GM19328 (cell line): Measurements from ENCODE around the gene ASF1B.
A peak's percentile ranks its signal among the peaks of the same experiment; 100 is the strongest.
"Not testable (repeated sequence)": the region's sequence is repeated elsewhere in the genome, so short reads cannot be mapped to it uniquely, and the experiment has no call there.

Source experiments
- ATAC-seq: cut with Tn5 transposase; IDR thresholded peaks from one replicate; pipeline ENCODE4 v1.9.1; 2021; ENCODE audit warnings: mild to moderate bottlenecking, moderate library complexity; ENCODE audit not compliant: unreplicated experiment

The ASF1B gene

DNA sequence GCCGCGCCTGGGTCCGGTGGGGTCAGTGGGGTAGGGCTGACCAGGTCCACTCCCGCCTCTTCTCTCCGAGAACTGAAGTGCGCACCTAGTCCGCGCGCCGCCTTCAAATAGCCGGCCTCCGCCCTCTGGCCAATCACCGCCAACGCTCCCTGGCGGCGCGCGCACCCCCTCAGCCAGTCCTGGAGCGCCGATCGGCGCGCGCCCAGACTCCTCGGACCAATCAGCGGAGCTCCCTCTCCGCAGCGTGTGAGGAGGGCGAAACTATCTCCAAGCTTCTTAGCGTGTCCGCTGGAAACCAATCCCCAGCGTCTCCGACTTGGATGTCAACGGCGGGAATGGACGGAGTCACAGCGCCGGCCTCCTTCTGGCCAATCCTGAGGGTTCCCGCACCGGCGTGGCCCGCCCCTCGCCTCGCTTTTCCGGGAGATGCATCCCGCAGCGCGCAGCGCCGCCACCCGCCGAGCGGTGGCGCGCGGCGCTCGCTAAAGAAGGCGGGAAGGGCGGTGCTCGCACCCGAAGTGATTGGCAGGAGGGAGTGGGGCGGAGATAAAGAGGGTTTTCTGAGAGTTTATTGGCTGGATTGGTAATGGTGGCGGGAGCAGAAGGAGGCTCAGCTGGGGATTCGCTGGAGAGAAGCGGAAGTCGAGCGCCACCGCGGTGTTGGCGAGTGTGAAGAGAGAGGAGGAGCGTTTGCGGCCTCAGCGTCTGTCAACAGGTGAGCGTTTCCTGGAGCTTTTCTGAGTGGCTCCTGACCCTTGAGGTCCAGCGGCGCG, at the start of gene ASF1B:
TSS of gene ASF1B (minus strand) at position 81 of the 773 bp plus-strand sequence. CDS start 133 bp downstream, outside the sequence.
- peak; percentile 86 for ATAC-seq

DNA sequence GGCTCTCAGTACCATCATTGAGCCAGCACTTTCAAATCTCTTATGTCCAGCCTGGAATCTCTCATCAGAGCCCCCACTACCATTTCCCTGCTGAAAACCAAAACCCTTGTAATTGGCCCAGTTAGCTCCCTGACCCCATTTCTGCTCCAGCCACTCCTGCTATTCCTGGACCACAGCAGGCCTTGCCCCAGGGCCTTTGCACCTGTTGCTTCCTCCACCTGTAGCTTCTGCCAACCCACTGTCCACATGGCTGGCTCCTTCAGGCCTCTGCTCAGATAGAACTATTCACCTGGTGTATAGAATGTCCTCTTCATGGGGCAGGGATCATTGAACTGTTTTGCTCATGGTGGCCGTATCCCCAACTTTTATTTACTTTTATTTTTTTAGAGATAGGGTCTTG, 49.3 kb upstream of the ASF1B start:
- not testable (repeated sequence) for ATAC-seq

DNA sequence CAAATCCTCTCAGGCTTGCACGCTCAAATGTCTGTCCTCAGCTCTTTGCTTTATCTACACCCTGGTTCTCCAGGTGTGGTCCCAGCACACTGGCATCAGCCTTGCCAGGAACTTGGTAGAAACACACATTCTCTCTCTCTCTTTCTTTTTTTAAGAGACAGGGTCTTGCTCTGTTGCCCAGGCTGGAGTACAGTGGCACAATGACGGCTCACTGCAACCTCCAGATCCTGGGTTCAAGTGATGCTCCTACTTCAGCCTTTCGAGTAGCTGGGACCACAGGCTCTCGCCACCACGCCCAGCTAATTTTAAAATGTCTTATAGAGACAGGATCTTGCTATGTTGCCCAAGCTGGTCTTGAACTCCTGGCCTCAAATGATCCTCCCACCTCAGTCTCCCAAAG, 48.8 kb upstream of the ASF1B start:
- ATAC-seq: no peak

DNA sequence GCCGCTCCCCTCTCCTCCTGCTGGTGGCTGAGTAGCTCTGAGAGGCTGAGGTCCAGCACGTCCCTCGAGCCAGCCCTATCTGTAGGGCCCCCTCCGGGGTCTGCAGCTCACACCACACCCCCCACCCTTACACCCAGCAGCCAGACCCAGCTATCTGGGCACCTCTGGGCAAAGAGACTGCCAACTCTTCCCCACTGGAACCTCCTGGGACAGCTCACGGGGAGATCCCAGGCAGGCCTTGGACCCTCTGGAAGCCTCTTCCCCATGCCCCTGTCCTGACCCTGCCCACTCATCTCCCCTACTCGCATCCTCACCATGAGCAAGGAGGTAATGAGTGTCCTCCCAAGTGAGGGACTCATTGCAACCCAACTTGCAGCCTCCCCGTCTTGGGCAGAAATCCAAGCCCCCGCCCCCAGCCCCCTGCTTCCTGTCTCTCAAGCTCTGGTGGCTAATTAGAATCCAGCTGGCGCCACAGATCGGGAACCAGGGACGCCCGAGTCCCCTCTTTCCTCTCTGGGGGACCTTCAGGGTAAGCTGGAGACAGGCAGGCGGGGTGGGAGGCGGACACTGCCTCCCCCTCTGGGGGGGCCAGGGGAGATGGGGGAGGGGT, 47.5 kb upstream of the ASF1B start:
- ATAC-seq: no peak

DNA sequence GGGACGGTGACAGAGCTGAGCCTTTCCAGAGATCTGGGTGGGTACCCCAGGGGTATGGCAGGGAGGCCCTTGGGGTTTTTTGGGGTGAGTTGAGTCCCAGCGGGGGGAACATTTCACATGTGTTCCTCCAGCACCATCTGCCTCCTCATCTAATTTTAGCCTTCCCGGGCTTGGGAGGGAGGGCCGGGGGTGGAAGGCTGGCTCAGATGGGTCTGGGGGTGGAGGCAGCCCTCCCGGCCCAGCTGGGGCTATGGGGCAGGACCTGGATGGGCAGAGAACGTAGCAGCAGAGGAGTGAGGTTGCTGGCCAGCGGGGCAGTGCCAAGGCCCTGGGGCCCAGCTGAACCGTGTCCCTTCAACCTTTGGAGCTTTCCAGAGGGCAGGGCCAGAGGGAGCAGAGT, 46.1 kb upstream of the ASF1B start:
- ATAC-seq: no peak

DNA sequence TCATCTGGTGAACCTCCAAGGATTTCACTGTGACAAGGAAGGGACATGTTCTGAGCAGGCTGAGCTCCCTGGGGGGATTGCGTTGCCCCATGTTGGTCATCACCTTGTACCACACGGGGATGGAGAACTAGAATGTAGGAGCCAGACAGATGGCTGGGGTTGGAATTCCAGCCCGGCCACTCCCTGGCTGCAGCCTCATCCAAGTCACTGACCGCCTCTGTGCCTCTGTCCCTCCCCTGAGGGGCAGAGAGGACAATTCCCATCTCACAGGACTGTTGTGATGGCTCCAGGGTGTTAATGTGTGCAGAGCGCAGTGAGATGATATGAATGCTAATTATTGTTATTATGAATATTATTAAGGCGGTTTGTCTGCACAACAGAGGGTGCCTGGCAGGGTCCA, 45.5 kb upstream of the ASF1B start:
- ATAC-seq: no peak

DNA sequence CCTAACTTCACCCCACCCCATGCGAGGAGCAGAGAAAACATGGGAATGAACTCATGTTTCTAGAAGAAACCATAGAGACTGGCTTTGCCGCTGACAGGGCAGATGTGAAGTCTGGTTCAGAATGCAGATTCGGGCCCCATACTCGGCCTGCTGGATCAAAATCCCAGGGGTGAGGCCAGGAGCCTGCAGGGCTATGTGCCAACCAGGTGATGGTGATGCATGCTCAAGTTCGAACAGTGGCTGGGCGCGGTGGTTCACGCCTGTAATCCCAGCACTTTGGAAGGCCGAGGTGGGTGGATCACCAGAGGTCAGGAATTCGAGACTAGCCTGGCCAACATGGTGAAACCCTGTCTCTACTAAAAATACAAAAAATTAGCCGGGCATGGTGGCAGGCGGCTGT, 44.8 kb upstream of the ASF1B start:
- ATAC-seq: not testable (repeated sequence)

DNA sequence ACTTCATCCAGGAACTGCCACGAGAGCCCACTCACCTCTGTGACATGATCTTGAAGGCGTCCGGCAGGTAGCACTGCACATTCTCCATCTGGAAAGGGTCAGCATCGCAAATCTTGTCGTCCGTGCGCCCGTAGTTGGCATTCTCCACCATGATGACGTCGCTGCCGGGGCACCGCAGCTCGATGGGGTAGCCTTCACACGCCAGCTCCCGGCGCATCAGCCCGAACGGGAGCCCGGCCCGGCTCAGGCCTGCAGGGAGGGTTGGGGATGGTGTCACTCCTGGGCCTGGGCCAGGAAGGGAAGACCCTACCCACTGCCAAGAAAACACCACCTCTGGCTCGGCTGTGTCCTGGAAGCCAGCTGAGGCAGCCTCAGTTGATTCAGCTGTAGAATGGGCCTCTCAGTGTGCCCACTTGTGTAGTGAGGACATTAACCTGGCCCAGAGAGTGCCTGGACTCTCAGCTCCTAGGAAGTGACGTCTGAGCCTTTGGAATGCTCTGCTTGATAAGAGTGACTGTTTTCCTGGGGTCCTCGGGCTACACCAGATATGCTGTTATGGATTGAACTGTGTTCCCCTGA, 41.2 kb upstream of the ASF1B start:
- no peak for ATAC-seq

DNA sequence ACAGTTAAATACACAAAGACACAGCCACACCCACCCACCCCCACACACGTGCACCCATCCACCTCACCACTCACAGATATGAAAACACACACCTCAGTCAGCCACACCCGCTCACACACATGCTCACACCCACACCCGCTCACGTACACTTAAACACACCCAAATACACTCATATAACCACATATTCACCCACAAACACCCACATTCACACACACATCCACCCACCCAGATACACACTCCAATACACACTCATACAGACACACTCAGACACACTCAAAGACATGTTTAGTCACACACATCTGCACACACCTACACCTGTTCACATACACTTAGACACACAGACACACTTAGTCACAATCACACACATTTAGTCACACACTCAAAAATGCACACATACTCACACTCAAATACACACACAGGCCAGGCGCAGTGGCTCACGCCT, 39.0 kb upstream of the ASF1B start:
- no peak for ATAC-seq

DNA sequence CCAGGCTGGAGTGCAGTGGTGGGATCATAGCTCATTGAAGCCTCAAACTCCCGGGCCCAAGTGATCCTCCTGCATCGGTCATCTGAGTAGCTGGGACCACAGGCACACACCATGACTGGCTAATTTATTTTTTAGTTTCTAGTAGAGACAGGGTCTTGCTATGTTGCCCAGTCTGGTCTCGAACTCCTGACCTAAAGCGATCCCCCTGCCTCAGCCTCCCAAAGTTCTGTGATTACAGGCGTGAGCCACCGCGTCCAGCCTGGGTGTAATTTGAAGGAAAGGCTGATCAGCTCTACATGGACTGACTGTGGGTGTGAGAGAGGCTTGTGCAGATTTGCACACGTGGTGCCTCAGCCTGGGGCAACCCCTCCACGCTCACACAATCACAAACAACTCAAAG, 38.5 kb upstream of the ASF1B start:
- no peak for ATAC-seq

DNA sequence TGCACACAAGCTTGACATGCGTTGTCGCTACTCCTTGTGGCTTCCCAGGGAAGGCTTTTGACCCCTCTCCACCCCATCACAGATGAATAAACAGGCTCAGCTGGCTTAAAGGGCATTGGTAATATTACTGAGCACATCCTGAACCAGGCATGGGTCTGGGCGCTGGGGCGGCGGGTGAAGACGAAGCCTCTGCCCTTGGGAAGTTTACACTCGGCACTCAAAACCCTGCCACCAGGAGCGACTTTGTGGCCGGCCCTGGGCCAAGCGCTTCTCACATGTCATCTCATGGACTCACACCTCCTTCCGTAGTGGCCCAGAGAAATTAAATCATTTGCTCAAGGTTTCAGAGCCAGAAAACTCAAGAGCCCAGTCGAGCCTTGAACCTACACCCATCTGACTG, 32.6 kb upstream of the ASF1B start:
- ATAC-seq: no peak

DNA sequence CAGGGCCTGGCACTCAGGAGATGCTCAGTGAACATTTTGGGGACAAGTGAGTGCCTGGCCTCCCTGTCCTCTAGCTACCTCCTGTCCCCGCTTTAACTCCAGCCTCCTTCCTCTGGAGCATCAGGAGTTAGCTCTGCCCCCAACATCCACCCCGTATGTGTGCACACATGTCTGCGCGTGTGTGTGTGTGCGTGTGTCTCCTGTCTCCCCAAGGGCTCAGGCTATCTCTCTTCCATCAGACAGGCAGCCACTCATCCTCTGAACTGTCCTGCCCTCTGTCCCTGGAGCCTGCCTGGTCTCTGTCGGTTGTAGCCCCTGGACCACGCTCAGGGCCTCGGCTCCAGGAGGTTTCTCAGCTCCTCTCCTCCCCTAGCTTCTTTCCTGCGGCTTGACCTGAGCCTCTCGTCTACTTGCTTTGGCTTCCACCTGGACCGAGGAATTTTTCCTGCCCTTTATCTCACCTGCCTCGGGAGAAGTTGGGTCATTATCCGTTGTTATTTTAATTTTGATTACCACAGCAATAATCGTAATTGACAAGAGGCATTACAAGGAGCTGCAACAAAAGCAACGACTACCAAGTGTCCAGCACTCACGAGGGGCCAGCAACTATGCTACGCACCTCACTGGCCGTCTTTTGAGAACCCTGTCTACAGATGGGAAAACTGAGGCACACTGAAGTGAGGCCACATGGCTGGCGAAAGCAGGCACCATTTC, 32.0 kb upstream of the ASF1B start:
- ATAC-seq: no peak

DNA sequence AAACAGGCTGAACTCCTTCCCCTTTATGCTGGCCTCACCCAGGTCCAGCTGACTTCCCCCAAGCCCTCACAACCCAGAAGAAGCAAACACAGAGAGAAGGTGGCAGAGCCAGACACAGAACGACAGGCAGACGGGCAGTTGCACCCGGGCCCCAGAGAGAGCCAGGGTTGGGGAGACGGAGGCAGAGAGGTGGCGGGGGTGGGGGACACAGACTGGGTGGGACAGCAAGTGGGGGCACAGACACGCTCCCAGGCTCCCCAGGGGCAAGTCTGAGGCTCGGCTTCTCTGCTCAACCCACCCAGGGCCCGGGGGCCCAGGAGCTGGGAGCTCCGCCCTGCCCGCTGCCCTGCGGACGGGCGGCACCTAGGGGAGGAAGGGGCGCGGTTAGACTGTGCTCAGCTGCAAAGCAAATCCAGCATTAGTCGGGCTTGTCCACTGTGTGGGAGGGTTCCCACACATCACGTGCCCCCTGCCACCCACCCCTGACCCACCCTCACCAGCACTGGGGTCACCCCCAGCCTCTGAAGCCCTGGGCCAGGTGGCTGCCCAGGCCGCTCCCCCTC, 31.3 kb upstream of the ASF1B start:
- ATAC-seq: no peak

DNA sequence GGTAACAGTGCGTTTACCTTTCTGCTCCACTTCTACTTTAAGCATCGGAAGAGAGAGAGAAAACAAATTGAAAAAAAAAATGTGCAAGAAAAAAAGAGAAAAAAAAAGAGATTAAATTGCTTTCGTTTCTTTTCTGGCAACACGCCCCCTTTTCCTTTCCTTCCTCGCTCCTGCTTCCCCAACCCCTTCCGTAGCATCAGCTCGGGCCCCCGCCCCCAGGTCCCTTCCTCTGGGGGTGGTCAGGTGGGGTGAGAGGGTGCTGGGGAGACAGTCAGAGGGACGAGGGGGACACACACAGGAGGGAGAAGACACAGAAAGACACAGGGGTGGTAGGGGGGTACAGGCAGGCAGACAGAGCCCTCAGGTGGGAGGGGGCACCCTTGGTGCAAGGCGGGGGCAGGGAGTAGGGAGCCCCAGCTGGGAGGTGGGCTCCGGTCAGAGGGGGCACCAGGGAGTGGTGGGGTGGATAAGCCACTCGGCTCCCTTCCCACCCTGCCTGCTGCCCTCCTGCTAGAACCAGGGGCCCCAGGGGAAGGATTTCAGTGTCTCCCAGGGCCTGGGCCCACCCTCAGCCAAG, 30.7 kb upstream of the ASF1B start:
- ATAC-seq: no peak

DNA sequence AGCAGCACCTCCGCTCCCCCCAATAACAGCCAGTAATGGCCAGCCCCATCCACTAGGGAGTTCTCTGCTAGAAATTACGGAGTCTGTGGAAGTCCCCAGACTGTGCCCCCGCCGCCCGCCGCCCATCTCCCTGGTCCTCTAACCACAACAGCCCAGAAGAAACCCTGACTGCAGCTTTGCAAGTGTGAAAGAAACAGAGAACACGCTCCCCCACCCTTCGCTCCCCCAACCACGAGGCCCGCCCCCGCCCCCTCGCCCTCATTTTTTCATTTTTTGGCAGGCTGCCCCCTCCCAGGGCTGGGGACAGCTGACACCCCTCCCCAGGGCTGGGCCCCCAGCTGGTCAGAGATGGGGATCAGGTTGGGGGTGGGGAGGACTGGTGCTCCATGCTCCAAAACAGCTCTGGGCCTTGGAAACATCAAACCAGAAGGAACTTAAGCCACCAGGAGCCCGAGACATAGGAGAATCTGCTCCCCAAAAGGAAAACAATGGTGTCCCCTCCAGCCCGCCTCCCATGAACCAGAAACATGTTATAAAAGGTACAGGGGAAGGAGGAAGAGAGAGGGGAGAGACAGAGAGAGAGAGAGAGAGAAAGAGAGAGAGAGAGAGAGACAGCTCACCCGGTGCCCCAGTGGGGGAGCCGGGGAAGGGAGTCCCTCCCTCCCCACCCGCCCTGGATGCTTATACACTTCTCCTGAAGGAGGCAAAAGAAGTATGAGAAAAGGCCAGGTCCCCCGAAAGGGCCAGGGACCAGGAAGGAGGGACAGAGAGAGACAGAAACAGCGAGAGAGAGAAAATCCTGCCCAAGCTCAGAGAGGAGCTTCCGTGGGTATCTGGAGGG, 29.8 kb upstream of the ASF1B start:
- ATAC-seq: no peak

DNA sequence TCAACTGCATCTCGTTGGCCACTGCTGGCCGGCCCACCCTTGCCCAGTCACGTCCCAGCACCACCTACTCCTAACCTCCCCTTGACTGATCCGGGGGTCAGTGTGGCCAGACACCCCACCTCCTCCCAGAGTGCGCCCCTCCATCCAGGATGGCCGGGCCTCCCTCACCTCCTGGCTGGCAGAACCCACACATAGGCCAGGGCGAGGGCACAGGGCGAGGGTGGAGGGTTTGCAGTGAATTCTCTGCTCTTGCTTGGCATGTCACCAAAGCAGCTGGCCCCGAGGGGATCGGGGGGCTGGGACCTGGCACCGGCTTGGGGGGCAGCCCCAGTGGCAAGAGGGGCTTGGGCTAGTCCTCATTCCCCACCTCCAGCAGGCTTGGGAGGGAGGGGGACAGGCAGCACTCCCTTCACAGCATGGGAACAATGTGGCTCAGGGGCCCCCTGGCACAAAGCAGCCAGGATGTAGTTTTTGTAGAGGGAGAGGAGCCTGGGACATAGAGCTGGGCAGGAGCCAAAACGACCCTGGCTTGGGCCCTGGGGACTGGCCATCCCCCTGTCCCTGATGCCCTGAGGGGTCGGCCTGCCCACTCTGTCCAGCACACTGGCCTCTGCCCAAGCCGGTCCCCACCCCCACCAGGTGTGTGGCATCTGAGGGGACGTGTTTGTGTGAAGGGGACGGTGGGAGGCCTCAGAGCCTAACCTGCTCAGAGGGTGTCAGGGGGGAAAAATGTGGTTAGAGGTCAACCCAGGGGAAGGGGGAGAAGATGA, 28.5 kb upstream of the ASF1B start:
- no peak for ATAC-seq

DNA sequence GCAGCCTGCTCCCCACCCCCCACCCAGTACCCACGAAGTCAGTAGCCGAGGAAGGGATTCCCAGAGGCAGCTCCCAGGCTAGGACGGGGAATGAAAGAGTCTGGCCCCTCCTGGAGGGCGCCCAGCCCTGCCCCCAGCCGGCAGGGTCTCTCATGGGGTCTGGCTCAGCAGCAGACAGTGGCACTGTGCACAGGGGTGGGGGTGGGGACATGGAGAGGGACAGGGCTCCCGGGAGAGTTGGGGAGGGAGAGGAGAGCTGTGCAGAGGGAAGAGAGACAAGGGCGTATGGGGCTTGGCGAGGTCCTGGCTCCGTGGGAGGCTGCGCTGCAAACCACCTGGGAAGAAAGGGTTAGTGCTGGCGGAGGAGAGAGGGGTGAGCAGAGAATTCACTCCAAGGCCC, 27.7 kb upstream of the ASF1B start:
- ATAC-seq: no peak

DNA sequence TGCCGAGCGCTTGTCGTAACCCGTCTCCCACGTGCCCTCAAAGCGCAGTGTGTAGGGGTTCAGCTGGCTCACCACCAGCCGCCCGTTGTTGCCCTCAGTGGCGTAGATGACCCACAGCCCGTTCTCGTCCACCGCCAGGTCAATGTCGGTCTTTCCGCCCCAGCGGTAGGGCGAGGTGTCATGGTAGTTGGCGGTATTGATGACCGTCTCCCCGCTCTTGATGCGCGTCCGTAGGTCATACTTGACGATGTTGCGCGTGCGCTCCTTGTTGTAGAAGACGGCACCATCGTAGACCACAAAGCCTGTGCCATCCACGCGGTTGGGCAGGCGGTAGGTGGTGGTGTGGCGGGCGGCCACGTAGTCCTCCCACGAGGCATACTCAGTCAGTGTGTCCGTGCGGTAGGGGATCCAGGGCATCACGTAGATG, 26.5 kb upstream of the ASF1B start:
- no peak for ATAC-seq

DNA sequence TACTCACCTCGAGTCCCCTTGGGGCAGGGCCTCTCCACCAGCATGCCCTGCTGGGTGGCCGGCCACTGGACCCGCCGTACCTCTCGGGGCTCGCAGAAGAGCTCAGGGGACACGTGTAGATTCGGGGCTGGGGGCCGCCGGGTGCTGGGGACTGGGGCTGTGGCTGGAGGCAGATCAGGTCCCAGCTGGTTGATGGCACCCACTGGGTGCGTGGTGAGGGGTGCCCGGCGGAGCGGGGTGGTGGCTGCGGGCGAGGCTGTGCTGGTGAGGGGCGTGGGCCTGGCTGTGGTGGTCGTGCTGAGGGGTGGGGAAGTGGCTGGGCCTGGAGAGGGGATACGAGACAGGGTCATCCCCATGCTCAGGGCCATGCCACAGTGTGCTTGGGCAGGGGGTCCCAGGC, 24.9 kb upstream of the ASF1B start:
- no peak for ATAC-seq
